Transverse colon (tissue), 4 donors: ENCODE data around the gene DNAAF8. TPM values are rescaled to one million over a fixed set of nuclear protein-coding genes. Genes with fewer than 3 reads are reported as not detected.

Experiments used
- DNase-seq: peaks from one replicate; pipeline ENCODE4 v3.0.0-alpha.2; 2019
- H3K27ac ChIP-seq, 4 donors: fragments of 200-600 bp; sonication (generic); 2 replicates each; pipeline ENCODE4 v1.5.1; 2016 to 2018; ENCODE audit warnings: inconsistent platforms in 4 of 4
- H3K27me3 ChIP-seq: fragments of 200-600 bp; sonication (generic); 2 replicates; pipeline ENCODE4 v1.5.1; 2017; ENCODE audit warnings: inconsistent platforms
- H3K36me3 ChIP-seq, 4 donors: fragments of 200-600 bp; sonication (generic); 2 replicates each; pipeline ENCODE4 v1.5.1; 2017 to 2019; ENCODE audit warnings: inconsistent platforms in 4 of 4
- H3K4me1 ChIP-seq, 4 donors: fragments of 200-600 bp; sonication (generic); 2 replicates each; pipeline ENCODE4 v1.5.1; 2017 to 2020; ENCODE audit warnings: inconsistent platforms in 4 of 4
- H3K4me3 ChIP-seq, 4 donors: fragments of 200-600 bp; sonication (generic); 1 replicate in 1 of 4; 2 replicates in 3 of 4; pipeline versions ENCODE4 v1.5.1 to v1.6.1; 2017 to 2019; ENCODE audit warnings: inconsistent platforms in 4 of 4
- H3K9me3 ChIP-seq, 2 donors: fragments of 200-600 bp; sonication (generic); 2 replicates each; pipeline ENCODE4 v1.5.1; 2017 to 2019; ENCODE audit warnings: inconsistent platforms in 2 of 2
- CTCF ChIP-seq, 5 experiments: fragments of 200-600 bp in 3 of 5; fragments of 450-650 bp in 2 of 5; sonication (generic) in 3 of 5; IDR thresholded peaks; 1 replicate in 2 of 5; 2 replicates in 3 of 5; pipeline ENCODE4 v1.5.1; 2016 to 2017; ENCODE audit warnings: antibody characterized with exemption in 5 of 5, inconsistent platforms in 3 of 5, mild to moderate bottlenecking in 2 of 5, moderate library complexity in 1 of 5
- EP300 ChIP-seq: sonication (generic); formaldehyde crosslinking; IDR thresholded peaks from one replicate; pipeline ENCODE4 v1.6.1; 2017; ENCODE audit warnings: antibody characterized with exemption, low read depth
- POLR2A ChIP-seq: fragments of 450-650 bp; IDR thresholded peaks from one replicate; pipeline ENCODE4 v1.6.1; 2016; ENCODE audit warnings: antibody characterized with exemption, mild to moderate bottlenecking, moderate library complexity
- POLR2AphosphoS5 ChIP-seq, 3 donors: sonication (generic); formaldehyde crosslinking; IDR thresholded peaks; one replicate each; pipeline ENCODE4 v1.6.1; 2016; ENCODE audit warnings: antibody characterized with exemption in 3 of 3
- WGBS, 2 donors: methylation state at CpG; one replicate each; pipeline ENCODE4 v1.1.5; 2018; ENCODE audit warnings: low coverage in 1 of 2; 5-methylcytosine and 5-hydroxymethylcytosine counted together
- in situ Hi-C, 4 donors: fragments of 200-750 bp; cut with MboI; loops; one replicate each; pipeline versions ENCODE4 v1.15.0 to v1.15.1; 2017; ENCODE audit warnings: low sequenced_read_pairs in 3 of 4, low pct_ligation_motif_present in 1 of 4, low pct_unique_long_range_greater_than_20kb in 1 of 4
- intact Hi-C: fragments of 100-400 bp; cut with DNase I; formaldehyde crosslinking; loops from one replicate; pipeline ENCODE4 v1.15.1; 2023; ENCODE audit warnings: low total_unique reads
- total RNA-seq, 4 donors: library from RNA; depleted of rRNA; stranded (reverse); fragments of >200 nt; gene quantifications; one replicate each; pipeline ENCODE4 v1.1.0, GENCODE V29; 2016

DNAAF8 gene
- total RNA-seq, 4 donors from 2014 or later: 0.55 to 2.9 (median 0.60) TPM; not detected in 1

- TF ChIP-seq POLR2A (no peak), POLR2AphosphoS5 (IDR thresholded peaks at IDR 0.05) (no peak), CTCF (IDR thresholded peaks at IDR 0.05) (no peak), EP300 (no peak)
- Histone ChIP-seq H3K4me1 (peaks cover 15 to 25% (median 21%) of the 10 kb centered on the region in 4 donors), H3K4me3 (no peak overlapping the region), H3K36me3 (no peaks in the 10 kb centered on the region), H3K27me3 (no peaks in the 10 kb centered on the region), H3K27ac (no peak overlapping the region), H3K9me3 (no peaks in the 10 kb centered on the region)
- DNase-seq: no peak
- in situ Hi-C loops: no loop called here
- intact Hi-C loops: no loop called here
- 77% methylated on average over 20 of the region's 20 CpGs; no CpG with 5 or more reads in 1 of the 2 donors for WGBS, 2 donors
Observed at GRCh38 chr16:4691666-4692412, 42.5 kb upstream of the DNAAF8 start.

- no peaks in the 10 kb centered on the region for H3K27me3 ChIP-seq
- no peaks in the 10 kb centered on the region for H3K36me3 ChIP-seq
- 19% methylated on average over 31 of the region's 31 CpGs; no CpG with 5 or more reads in 1 of the 2 donors for WGBS, 2 donors
Observed at GRCh38 chr16:4692460-4693295, 41.7 kb upstream of the DNAAF8 start.

GRCh38 chr16:4693296-4693955, 40.9 kb upstream of the DNAAF8 start, which contains the start of gene NUDT16L1:
Gene NUDT16L1, plus strand, starts transcription at chr16:4693562. Its CDS starts 165 bp downstream, at chr16:4693727.
- peaks cover 15 to 25% (median 21%) of the 10 kb centered on the region in 4 donors for H3K4me1 ChIP-seq
- H3K27ac ChIP-seq: peak within 1 kb of the TSS; percentile 90 to 97 (median 93)
- in situ Hi-C loops (no loop called here), intact Hi-C loops (no loop called here)
- H3K4me3 ChIP-seq: peak within 1 kb of the TSS; percentile 51 to 91 (median 82)
- H3K36me3 ChIP-seq: no peaks in the 10 kb centered on the region
- H3K27me3 ChIP-seq: no peaks in the 10 kb centered on the region
- 0% methylated on average over 59 of the region's 91 CpGs; no CpG with 5 or more reads in 1 of the 2 donors for WGBS, 2 donors
- no peaks in the 10 kb centered on the region for H3K9me3 ChIP-seq
- DNase-seq: peak; percentile 97
- TF ChIP-seq POLR2AphosphoS5 (IDR thresholded peaks at IDR 0.05) (peak; percentile 78 to 96 (median 91)), CTCF (IDR thresholded peaks at IDR 0.05) (peak in 1 of 5 experiments; percentile 11), EP300 (no peak), POLR2A (peak; percentile 85)

More at GRCh38 chr16:4692460-4693295, 41.7 kb upstream of the DNAAF8 start:
- Histone ChIP-seq H3K9me3 (no peaks in the 10 kb centered on the region), H3K4me3 (peak overlapping the region; percentile 35 to 91 (median 82)), H3K27ac (peak overlapping the region; percentile 77 to 97 (median 93)), H3K4me1 (peaks cover 15 to 25% (median 21%) of the 10 kb centered on the region in 4 donors)
- in situ Hi-C loops (no loop called here), intact Hi-C loops (no loop called here)
- TF ChIP-seq POLR2AphosphoS5 (IDR thresholded peaks at IDR 0.05): no peak
- no peak for TF ChIP-seq POLR2A
- TF ChIP-seq CTCF (IDR thresholded peaks at IDR 0.05): no peak
- TF ChIP-seq EP300: no peak
- DNase-seq: no peak
